KMS-11 (cell line): Measurements from ENCODE around the gene BET1L.

ENCODE experiments used
- H2AFZ ChIP-seq: fragments of 200-600 bp; sonication (generic); 2 replicates; pipeline ENCODE4 v1.6.1; 2016; ENCODE audit warnings: antibody characterized with exemption, mixed run types, low read depth
- H3K27ac ChIP-seq: fragments of 200-600 bp; sonication (generic); 2 replicates; pipeline ENCODE4 v1.6.1; 2016; ENCODE audit warnings: mild to moderate bottlenecking, mixed run types
- H3K27me3 ChIP-seq: fragments of 200-600 bp; sonication (generic); 2 replicates; pipeline ENCODE4 v1.6.1; 2017; ENCODE audit warnings: mild to moderate bottlenecking, low read depth, mixed run types, moderate library complexity; ENCODE audit not compliant: insufficient read depth
- H3K36me3 ChIP-seq: fragments of 200-600 bp; sonication (generic); 2 replicates; pipeline ENCODE4 v1.6.1; 2017; ENCODE audit warnings: mild to moderate bottlenecking, mixed run types; ENCODE audit not compliant: insufficient read depth
- H3K4me1 ChIP-seq: fragments of 200-600 bp; sonication (generic); 2 replicates; pipeline ENCODE4 v1.6.1; 2016; ENCODE audit warnings: mild to moderate bottlenecking, low read depth, mixed run types; ENCODE audit not compliant: poor library complexity, severe bottlenecking
- H3K4me2 ChIP-seq: fragments of 200-600 bp; sonication (generic); 2 replicates; pipeline ENCODE4 v1.7.0; 2016; ENCODE audit warnings: mild to moderate bottlenecking, mixed run types
- H3K4me3 ChIP-seq: fragments of 200-600 bp; sonication (generic); IDR thresholded peaks from 2 replicates; pipeline ENCODE4 v1.6.1; 2017; ENCODE audit warnings: low read depth, low read length, mixed read lengths; ENCODE audit not compliant: insufficient read depth
- H3K79me2 ChIP-seq: fragments of 200-600 bp; sonication (generic); 2 replicates; pipeline ENCODE4 v1.6.1; 2016; ENCODE audit warnings: low read depth, mixed run types; ENCODE audit not compliant: insufficient read depth
- H3K9ac ChIP-seq: fragments of 200-600 bp; sonication (generic); 2 replicates; pipeline ENCODE4 v1.6.1; 2016; ENCODE audit warnings: mild to moderate bottlenecking, mixed run types
- H4K20me1 ChIP-seq: fragments of 200-600 bp; sonication (generic); 2 replicates; pipeline ENCODE4 v1.6.1; 2016; ENCODE audit warnings: mild to moderate bottlenecking, mixed run types; ENCODE audit not compliant: insufficient read depth
- TF ChIP-seq, protein P1 (sequence below): fragments of 200-600 bp; sonication (generic); conservative IDR thresholded peaks from 2 replicates; pipeline ENCODE4 v1.6.1; 2017; ENCODE audit warnings: low read depth, mild to moderate bottlenecking, antibody characterized with exemption, low read length, moderate library complexity, mixed read lengths

The BET1L gene

DNA sequence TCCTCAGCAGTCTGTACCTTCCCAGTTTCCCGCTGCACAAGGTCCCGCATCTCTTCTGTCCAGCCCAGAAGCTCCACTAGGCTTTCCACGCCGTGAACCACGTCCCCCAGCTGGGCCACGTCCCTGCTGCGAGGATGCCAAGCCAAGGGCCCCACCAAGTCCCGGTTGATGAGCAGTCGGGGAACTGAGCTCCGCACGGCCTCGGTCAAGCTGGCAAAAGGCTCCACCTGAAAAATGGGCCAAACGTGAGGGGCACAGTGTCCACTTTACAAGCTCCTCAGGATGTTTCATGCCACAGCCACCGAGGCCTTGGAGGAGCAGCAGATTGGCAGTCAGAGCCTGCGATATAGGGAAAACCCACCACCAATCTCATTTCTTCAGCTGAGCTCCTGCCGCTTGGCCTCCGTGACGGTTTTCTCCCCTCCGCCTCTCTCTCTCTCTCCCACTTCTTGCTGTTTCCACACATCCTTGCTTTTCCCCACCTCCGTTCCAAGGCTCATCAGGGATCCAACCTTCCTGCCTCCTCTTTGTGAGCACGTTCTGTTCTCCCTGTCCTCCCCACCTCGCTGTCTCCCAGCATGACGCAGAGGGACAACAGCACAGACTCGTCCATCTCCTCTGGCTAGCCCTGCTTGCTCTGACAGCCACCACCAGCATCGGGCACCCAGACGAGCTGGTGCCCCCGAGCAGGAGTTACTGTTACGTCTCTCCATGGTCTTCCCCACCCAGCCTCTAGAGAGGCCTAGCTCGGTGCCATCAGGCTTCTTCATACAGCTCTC lies 11.8 kb upstream of the BET1L start:
- TF ChIP-seq, protein P1, sequence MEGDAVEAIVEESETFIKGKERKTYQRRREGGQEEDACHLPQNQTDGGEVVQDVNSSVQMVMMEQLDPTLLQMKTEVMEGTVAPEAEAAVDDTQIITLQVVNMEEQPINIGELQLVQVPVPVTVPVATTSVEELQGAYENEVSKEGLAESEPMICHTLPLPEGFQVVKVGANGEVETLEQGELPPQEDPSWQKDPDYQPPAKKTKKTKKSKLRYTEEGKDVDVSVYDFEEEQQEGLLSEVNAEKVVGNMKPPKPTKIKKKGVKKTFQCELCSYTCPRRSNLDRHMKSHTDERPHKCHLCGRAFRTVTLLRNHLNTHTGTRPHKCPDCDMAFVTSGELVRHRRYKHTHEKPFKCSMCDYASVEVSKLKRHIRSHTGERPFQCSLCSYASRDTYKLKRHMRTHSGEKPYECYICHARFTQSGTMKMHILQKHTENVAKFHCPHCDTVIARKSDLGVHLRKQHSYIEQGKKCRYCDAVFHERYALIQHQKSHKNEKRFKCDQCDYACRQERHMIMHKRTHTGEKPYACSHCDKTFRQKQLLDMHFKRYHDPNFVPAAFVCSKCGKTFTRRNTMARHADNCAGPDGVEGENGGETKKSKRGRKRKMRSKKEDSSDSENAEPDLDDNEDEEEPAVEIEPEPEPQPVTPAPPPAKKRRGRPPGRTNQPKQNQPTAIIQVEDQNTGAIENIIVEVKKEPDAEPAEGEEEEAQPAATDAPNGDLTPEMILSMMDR: no peak
- Histone ChIP-seq H3K4me1 (no peaks in the 10 kb centered on the region), H2AFZ (no peak overlapping the region), H4K20me1 (no peaks in the 10 kb centered on the region), H3K36me3 (no peaks in the 10 kb centered on the region), H3K79me2 (no peaks in the 10 kb centered on the region), H3K27ac (no peak overlapping the region), H3K4me3 (no peak overlapping the region), H3K27me3 (no peaks in the 10 kb centered on the region), H3K9ac (no peak overlapping the region), H3K4me2 (no peak overlapping the region)

DNA sequence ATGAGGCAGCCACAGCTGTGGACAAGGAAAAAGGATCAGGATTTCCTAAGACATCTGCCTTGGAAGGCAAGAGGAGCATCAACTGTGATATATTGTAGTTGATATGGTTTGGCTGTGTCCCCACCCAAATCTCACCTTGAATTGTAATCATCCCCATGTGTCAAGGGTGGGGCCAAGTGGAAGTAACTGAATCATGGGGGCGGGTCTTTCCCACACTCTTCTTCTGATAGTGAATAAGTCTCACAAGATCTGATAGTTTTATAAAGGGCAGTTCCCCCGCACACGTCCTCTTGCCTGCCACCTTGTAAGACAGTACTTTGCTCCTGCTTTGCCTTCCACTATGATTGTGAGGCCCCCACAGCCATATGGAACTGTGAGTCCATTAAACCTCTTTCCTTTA lies 10.5 kb upstream of the BET1L start:
- no peaks in the 10 kb centered on the region for H4K20me1 ChIP-seq
- no peak overlapping the region for H3K27ac ChIP-seq
- no peaks in the 10 kb centered on the region for H3K79me2 ChIP-seq
- H3K27me3 ChIP-seq: no peaks in the 10 kb centered on the region
- H2AFZ ChIP-seq: no peak overlapping the region
- H3K4me3 ChIP-seq: no peak overlapping the region
- H3K4me2 ChIP-seq: no peak overlapping the region
- no peaks in the 10 kb centered on the region for H3K4me1 ChIP-seq
- H3K36me3 ChIP-seq: no peaks in the 10 kb centered on the region
- no peak overlapping the region for H3K9ac ChIP-seq
- TF ChIP-seq, protein P1: no peak

DNA sequence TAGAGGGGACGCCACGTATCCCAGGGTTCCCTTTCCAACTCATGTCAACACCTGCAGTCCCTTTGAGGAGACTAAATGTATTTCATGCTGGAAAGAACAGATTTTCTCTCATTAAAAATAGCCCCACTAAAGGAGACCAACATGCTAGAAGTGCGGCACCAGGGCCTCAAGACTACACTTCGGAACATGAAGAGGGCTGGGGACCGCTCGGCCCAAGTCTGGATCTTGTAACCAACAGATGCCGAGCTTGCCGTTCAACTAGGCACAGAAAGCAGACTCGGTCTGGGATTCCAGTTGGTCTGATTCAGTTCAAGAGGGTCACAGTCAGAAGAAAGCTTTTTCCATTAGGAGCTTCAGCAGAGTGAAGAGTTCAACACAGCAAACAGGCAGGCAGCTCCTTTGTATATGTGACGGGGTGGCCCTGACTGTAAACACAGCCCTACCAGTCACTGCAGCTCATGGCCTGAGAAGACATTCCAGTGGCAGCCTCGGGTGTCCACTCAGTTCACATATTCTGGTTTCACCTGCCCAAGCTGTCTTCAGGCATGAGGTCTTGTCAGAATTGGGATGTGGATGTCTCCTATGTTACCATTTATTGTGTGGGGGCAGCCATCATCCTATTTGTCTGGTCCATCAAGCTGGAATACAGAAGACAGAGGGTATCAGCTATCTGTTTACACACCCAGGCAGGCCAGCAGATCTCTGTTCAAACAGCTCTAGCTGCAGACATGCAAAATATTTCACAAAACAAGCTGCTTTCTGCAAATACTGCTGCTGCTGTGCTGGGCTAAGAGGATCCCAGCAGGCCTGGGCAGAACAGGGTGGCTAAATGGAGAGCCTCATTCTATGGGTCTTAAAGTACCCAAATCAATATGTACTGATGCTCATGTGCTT lies 9.1 kb upstream of the BET1L start:
- Histone ChIP-seq H3K27me3 (no peaks in the 10 kb centered on the region), H4K20me1 (no peaks in the 10 kb centered on the region), H3K9ac (no peak overlapping the region), H3K4me1 (no peaks in the 10 kb centered on the region), H3K4me2 (no peak overlapping the region), H3K36me3 (no peaks in the 10 kb centered on the region), H3K4me3 (no peak overlapping the region), H3K27ac (no peak overlapping the region), H2AFZ (no peak overlapping the region), H3K79me2 (no peaks in the 10 kb centered on the region)
- TF ChIP-seq, protein P1: no peak

DNA sequence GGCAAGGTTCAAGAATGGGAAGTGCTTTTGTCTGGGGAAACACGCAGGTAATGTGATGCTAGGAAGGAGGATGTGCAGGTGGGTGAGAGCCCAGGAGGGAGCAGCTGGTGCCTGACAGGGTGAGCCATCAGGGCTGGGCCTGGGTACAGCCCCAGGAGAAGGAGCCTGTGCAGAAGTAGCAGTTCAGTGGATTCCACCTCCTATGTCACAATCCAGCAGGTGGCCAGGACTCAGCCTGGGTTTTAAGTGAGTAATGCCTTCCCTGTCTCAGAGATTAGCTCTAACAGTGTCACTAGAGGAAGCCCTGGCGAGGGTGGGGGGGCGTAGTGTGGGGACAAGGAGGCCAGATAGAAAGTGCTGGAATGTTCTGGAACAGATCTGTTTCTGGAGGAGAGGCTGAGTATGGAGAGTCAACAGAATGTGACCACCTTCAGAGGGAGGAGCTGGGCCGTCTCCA lies 8.4 kb upstream of the BET1L start:
- Histone ChIP-seq H4K20me1 (no peaks in the 10 kb centered on the region), H2AFZ (no peak overlapping the region), H3K36me3 (no peaks in the 10 kb centered on the region), H3K9ac (no peak overlapping the region), H3K27ac (no peak overlapping the region), H3K27me3 (no peaks in the 10 kb centered on the region), H3K79me2 (no peaks in the 10 kb centered on the region), H3K4me2 (no peak overlapping the region), H3K4me1 (no peaks in the 10 kb centered on the region), H3K4me3 (no peak overlapping the region)
- TF ChIP-seq, protein P1: no peak
